ENCODE data around the gene CALCOCO1. TPM values are rescaled to one million over a fixed set of nuclear protein-coding genes. Genes with fewer than 3 reads are reported as not detected.

CALCOCO1 gene
- total RNA-seq, 1 donor from 2014 or later = 25.3 TPM

- Histone ChIP-seq H2AFZ (replicated peaks) (peak overlapping the region; percentile 43), H3K4me2 (peak overlapping the region; percentile 79), H4K20me1 (ENCODE audit: low read depth) (peaks cover 1% of the 10 kb centered on the region), H3K79me2 (ENCODE audit: low read depth) (peaks cover 41% of the 10 kb centered on the region), H3K36me3 (peaks cover 7% of the 10 kb centered on the region), H3K4me1 (peaks cover 44% of the 10 kb centered on the region), H3K9me3 (ENCODE audit: low read depth) (no peaks in the 10 kb centered on the region), H3K9ac (no peak overlapping the region), H3K27me3 (no peaks in the 10 kb centered on the region), H3F3A (ENCODE audit: low read depth) (peaks cover 42% of the 10 kb centered on the region), H3K4me3 (peak overlapping the region; percentile 45), H3K27ac (peak overlapping the region; percentile 94)
- peaks cover 45% of the 10 kb centered on the region for H3K4me1 Mint-ChIP-seq
- H3K27ac Mint-ChIP-seq = peak overlapping the region; percentile 99
- TF ChIP-seq EZH2 (IDR thresholded peaks at IDR 0.05) (no peak), EZH2phosphoT487 (IDR thresholded peaks at IDR 0.05) (no peak)
- TF ChIP-seq, protein P1, sequence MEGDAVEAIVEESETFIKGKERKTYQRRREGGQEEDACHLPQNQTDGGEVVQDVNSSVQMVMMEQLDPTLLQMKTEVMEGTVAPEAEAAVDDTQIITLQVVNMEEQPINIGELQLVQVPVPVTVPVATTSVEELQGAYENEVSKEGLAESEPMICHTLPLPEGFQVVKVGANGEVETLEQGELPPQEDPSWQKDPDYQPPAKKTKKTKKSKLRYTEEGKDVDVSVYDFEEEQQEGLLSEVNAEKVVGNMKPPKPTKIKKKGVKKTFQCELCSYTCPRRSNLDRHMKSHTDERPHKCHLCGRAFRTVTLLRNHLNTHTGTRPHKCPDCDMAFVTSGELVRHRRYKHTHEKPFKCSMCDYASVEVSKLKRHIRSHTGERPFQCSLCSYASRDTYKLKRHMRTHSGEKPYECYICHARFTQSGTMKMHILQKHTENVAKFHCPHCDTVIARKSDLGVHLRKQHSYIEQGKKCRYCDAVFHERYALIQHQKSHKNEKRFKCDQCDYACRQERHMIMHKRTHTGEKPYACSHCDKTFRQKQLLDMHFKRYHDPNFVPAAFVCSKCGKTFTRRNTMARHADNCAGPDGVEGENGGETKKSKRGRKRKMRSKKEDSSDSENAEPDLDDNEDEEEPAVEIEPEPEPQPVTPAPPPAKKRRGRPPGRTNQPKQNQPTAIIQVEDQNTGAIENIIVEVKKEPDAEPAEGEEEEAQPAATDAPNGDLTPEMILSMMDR (IDR thresholded peaks at IDR 0.05) = no peak
- H3K4me3 Mint-ChIP-seq = peak overlapping the region; percentile 94
- peak; percentile 87 for DNase-seq (ENCODE audit: low spot score)
- H3K36me3 Mint-ChIP-seq = peaks cover 13% of the 10 kb centered on the region
- peaks cover 15% of the 10 kb centered on the region for H3K27me3 Mint-ChIP-seq (ENCODE audit: insufficient read depth, low read depth)
- H3K9me3 Mint-ChIP-seq = no peaks in the 10 kb centered on the region
Observed at GRCh38 chr12:53676656-53677015, 50.6 kb downstream of the CALCOCO1 start.

GRCh38 chr12:53675701-53676607 lies 51.3 kb downstream of the CALCOCO1 start, which contains the start of gene ATP5MC2:
ATP5MC2 (minus strand) TSS chr12:53676083; CDS start chr12:53672614, 3,469 bp downstream.
- Histone ChIP-seq H3K27ac (peak within 1 kb of the TSS; percentile 94), H3K36me3 (peaks cover 7% of the 10 kb centered on the region), H4K20me1 (ENCODE audit: low read depth) (peaks cover 6% of the 10 kb centered on the region), H3K79me2 (ENCODE audit: low read depth) (peaks cover 48% of the 10 kb centered on the region), H3K4me3 (peak within 1 kb of the TSS; percentile 75), H3K27me3 (no peaks in the 10 kb centered on the region), H3K4me2 (peak within 1 kb of the TSS; percentile 98), H3K4me1 (peaks cover 44% of the 10 kb centered on the region), H2AFZ (replicated peaks) (peak within 1 kb of the TSS; percentile 86), H3K9ac (peak within 1 kb of the TSS; percentile 72), H3F3A (ENCODE audit: low read depth) (peaks cover 42% of the 10 kb centered on the region), H3K9me3 (ENCODE audit: low read depth) (no peaks in the 10 kb centered on the region)
- TF ChIP-seq EZH2phosphoT487 (IDR thresholded peaks at IDR 0.05) = peak; percentile 23
- TF ChIP-seq, protein P1 (IDR thresholded peaks at IDR 0.05) = peak; percentile 99
- TF ChIP-seq EZH2 (IDR thresholded peaks at IDR 0.05) = no peak
- Mint-ChIP-seq H3K4me1 (peaks cover 45% of the 10 kb centered on the region), H3K9me3 (no peaks in the 10 kb centered on the region), H3K4me3 (peak within 1 kb of the TSS; percentile 94), H3K36me3 (peaks cover 18% of the 10 kb centered on the region), H3K27ac (peak within 1 kb of the TSS; percentile 99), H3K27me3 (ENCODE audit: insufficient read depth, low read depth) (peaks cover 11% of the 10 kb centered on the region)
- peak; percentile 99 for DNase-seq (ENCODE audit: low spot score)

DNA sequence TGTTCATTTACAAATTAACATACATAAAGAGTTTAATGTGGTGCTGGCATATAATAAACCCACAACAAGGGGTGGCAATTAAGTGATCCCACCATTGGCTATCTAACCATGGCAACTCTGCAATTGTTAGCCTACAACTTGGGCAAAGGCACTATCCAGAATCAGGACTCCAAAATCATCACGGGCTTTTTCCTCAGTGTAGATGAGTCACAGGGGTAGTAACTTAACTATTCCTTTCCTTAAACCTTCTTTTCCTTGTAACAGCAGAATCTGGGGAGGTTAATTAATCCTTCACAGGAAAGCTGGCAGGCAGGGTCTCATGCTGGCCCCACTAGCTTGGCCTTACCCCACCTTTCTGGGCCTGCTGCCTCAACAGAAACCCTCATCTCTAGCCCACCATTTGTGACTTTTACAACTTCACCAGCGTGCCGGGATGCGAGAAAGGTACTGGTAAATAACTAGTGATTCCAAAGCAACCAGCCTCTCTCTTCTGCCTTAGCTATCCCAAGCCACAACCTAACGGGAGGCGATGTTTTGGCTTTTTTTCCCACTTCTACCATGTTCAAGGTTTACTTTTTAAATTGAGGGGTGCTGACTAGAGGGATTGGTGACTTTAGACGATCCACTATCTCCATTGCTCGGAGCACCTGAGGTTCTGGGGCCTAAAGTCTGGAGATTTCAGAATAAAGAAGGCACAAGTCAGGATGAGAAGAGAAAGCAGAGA lies 52.1 kb downstream of the CALCOCO1 start:
- Histone ChIP-seq H3K27ac (peak overlapping the region; percentile 10), H3K4me2 (peak overlapping the region; percentile 98), H3K36me3 (peaks cover 7% of the 10 kb centered on the region), H3K27me3 (no peaks in the 10 kb centered on the region), H3K9me3 (ENCODE audit: low read depth) (no peaks in the 10 kb centered on the region), H3K4me3 (peak overlapping the region; percentile 75), H3K79me2 (ENCODE audit: low read depth) (peaks cover 56% of the 10 kb centered on the region), H3K4me1 (peaks cover 44% of the 10 kb centered on the region), H3F3A (ENCODE audit: low read depth) (peaks cover 42% of the 10 kb centered on the region), H4K20me1 (ENCODE audit: low read depth) (peaks cover 14% of the 10 kb centered on the region), H2AFZ (replicated peaks) (peak overlapping the region; percentile 86), H3K9ac (peak overlapping the region; percentile 72)
- Mint-ChIP-seq H3K4me1 (peaks cover 45% of the 10 kb centered on the region), H3K36me3 (peaks cover 20% of the 10 kb centered on the region), H3K27me3 (ENCODE audit: insufficient read depth, low read depth) (peaks cover 11% of the 10 kb centered on the region), H3K4me3 (peak overlapping the region; percentile 94), H3K27ac (peak overlapping the region; percentile 99), H3K9me3 (no peaks in the 10 kb centered on the region)
- TF ChIP-seq EZH2phosphoT487 (IDR thresholded peaks at IDR 0.05) (no peak), EZH2 (IDR thresholded peaks at IDR 0.05) (no peak)
- TF ChIP-seq, protein P1 (IDR thresholded peaks at IDR 0.05) = no peak
- peak; percentile 13 for DNase-seq (ENCODE audit: low spot score)
